ENCODE data around the gene ZNF554.

The ZNF554 gene

DNA sequence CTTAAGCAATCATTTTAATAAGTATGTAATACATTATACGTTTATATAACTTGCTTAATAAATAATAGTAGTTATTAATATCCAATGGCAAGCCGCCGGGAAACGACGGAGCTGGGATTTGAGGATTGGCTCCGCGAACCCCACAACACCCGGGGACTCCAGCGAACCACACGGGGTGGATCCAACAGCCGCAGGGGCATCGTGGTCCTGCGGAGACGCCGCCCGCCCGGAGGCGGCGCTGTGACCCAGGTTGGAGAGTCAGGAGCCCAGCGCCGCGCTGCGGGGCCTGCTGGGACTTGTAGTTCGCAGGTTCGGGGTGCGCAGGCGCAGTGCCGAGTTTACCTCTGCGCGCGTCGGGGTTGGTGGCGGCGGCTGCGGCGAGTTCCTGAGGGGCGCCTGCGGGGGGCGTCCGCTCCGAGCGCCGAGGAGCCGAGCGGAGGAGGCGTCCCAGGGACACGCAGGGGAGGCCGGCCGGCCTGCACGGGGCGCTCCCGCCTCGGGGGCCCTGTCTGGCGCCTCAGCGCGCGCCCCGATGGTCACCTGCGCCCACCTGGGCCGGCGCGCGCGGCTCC lies at the start of gene ZNF554:
ZNF554 (plus strand) TSS at position 329 of the 572 bp plus-strand sequence; CDS start at position 533, 204 bp downstream.
- DNase-seq (ENCODE audit: low read depth in 2 of 2) = peak; percentile 97

DNA sequence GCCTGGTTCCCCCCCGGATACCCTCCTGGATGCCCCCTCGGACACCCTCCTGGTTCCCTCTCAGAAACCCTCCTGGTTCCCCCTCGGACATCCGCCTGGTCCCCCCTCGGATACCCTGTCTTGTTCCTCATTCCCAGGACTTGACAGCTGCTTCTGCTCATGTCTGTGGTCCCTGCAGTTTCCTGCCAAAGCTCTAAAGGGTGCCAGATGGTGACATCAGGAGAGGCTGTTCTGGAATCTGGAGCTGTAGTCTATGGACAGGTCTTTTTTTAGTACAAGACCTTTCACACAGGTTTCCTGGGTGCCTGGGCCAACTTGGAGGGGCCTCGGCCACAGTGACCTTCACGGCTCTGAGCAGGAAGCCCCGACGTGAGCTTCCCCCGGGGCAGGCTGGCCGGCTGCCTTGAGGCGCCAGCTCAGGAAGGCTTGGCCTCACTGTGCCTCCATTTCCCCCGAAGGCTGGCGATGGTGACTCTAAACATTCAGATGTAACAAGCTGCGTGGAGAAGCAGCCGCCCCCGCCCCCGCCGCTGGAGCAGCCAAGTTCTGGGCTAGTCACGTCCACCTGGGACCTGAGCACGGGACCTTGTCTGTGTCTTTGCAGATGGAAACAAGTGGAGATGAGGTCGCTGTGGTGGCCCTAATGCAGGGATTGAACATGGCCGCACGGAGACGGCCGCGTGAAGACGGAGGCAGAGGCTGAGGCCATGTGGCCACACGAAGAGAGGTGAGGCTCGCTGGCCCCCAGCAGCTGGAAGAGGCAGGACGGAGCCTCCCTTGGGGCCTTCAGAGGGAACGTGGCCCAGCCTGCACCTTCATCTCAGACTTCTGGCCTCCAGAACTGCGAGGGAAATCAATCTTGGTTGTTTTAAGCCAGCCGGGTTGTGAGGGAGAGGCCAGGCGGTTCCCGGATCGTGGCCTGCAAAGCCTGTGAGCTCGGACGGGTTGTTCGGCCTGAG lies 49.3 kb upstream of the ZNF554 start:
- DNase-seq (ENCODE audit: low read depth in 2 of 2) = no peak

DNA sequence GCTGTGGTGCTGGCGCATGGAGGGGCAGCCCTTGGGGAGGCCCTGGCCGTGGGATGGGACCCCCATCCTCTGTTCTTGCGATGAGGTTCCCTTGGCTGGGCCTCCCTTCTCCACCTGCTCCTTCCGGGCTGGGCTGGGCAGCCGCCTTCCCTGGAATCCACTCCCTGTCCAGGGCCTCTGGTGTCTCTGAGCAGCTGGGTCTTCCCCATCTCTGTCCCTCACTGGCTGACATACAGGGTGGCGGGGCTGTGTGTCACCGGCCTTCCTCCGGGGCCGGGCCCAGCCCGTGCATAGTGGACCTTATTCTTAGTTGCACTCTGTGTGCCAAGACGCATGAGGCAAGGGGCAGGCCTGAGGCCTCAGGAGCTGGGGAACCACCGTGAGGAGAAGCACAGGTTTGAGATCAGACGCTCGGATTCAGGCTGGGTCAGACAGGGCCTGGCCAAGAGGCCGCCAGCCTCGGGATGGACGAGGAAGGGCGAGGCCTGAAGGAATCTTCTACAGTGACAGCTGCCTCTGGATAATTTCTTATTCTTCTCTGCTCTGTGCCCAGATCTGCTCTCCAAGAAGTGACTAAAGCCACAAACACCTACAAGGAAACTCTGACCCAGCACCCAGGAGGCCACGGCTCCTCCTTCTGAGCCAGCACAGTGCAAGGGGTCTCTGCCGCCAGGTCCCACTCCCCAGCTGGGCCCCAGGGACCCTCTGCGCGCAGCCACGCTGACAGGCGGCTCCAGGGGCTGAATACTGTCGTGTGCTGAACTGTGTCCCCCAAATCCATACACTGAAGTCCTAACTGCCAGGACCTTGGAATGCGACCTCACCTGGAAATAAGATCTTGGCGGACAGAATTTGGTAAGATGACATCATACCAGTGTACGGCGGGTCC lies 47.6 kb upstream of the ZNF554 start:
- no peak for DNase-seq (ENCODE audit: low read depth in 2 of 2)

DNA sequence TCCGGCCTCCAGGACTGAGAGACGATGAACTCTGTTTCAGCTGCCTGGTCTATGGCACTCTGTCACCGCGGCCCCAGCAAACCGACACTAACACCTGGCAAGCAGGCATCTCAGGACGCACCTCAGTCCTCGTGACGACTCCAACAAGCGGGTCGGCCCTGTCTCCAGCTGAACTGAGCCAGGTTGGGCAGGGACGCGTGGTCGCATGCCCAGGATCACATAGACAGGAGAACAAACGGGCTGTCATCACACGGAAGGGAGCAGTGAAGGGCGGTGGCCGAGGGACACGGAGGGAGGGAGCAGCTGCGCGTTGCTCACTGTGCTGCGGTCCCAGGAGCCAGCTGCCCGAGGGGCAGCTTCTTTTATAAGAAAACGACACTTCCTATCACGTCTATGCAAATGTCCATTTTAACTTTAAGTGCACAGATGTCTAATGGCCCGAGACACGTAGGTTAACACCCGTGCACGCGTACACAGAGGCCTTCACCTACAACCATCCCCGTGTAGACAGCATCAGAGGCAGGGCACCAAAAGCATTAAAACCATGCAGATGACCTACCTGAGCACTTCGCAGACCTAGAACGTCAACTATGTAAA lies 45.5 kb upstream of the ZNF554 start:
- no peak for DNase-seq (ENCODE audit: low read depth in 2 of 2)

DNA sequence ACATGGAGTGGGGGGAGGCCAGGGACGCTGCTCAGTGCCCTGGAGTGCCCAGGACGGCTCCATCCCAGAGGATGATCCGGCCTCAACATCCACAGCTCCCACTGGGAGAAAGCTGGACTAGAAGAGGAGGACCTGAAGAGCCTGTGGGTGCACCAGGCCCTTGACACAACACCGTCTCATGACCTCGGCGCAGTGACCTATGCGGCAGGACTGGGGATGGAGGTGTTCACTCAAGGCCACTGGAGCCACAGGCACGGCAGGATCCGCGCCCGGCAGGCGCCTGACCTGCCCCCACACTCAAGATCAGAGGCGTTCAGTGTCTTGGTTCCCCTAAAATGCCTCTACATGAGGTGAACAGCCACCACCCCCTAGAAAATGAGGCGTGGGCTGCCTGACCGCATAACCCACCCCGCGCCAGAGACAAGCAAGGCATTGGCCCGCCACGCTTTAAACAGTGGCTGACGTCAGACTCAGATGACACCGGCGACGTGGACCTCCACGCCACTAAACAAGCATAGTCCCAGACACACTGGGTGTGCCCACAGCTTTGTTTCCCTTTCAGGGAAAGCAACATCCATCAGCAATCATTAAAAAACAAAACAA lies 44.6 kb upstream of the ZNF554 start:
- DNase-seq (ENCODE audit: low read depth in 2 of 2) = no peak

DNA sequence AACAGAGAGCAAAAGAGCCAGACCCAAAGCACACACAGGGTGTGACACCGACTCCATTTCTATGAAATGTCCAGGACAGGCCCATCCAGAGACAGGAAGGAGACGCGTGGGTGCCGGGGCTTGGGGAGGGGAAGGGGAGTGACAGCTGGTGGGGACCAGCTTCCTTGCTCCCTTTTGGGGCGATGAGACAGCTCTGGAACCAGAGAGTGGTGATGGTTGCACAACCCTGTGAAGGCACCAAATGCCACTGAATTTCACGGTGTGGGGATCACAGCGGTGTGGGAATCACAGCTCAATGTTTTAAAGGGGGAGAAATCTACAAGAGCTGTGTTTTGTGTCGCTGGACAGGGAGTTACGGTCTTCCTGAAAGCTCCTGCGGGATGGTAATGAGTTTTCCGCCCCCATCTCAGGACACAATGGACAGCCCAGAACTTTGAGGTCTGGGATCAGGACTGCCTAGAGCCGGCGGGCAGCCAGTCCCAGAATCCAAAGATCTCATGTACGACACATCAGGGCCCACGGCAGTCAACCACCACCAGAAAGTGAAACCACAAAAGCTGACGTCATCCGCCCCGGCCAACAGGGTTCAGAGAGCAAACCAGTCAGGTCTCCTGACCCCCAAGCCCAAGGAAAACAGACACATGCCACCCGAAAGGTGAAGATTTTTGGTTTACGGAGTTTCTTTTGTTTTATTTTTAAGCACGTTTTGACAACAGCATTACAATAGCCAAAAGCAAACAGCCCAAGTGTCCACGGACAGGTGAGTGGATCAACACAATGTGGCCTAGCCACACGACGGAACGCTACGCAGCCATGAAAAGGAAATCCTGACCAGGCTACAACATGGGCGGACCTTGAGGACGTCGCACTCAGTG lies 43.9 kb upstream of the ZNF554 start:
- DNase-seq (ENCODE audit: low read depth in 2 of 2) = peak in 1 of 2 donors; percentile 37

DNA sequence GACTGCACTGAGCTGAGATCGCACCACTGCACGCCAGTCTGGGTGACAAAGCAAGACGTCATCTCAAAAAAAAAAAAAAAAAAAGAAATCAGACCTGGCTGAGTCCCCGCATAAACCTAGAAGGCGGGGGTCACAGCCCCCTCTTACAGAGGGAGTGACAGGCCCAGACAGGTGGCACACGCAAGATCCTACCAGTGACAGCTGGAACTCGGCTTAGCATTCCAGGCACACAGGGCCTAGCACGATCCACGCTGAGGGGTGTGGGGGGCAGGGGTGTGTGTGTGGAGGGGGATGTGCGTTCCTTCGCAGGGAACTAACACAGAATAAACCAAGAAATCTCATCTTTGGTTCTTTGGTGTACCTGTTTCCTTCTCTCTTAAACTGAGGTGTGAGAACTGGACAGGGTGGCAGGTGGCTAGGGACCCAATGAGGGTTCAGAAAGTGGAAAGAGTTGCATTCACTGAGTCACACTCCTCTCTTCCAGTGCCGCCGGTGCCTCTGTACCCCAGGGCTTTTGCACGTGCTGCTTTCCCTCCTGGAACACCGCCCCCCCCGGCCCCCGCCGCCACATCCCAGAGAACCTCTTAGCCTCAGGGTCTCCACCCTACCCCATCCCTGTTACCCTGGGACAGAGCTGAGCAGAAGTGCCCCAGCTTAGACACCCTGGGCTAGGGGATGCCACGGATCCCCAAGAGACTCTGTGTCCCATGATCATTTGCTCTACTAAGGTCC lies 41.5 kb upstream of the ZNF554 start:
- DNase-seq (ENCODE audit: low read depth in 2 of 2) = no peak

DNA sequence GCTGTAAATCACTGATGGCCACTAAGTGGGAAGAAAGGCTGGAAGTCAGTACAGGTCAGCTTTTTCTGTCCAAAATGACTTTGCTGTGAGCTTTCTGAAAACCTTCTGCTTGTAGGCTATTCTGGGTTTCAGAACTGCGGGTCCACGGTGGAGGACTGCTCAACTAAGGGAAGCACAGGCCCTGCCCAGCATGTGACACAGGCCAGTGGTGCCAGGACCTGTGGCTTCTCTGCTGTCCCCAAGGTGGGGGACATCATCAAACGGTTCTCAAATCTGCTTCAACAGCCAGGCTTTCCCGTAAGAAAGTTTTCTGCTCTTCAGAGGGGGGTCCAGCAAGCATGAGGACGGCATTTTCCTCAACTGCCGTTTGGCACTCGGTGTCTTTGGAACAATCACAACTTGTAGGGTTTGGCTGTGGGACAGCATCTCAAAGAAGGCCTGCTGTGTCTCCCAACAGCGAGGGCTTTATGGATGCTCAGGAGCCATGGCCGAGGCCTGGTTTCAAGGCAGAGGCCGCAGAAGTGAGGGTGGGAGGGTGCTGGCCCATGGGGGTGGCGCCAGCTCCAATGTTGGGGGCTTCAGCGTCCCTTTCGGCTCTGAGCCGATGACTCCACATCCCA lies 40.4 kb upstream of the ZNF554 start:
- no peak for DNase-seq (ENCODE audit: low read depth in 2 of 2)

DNA sequence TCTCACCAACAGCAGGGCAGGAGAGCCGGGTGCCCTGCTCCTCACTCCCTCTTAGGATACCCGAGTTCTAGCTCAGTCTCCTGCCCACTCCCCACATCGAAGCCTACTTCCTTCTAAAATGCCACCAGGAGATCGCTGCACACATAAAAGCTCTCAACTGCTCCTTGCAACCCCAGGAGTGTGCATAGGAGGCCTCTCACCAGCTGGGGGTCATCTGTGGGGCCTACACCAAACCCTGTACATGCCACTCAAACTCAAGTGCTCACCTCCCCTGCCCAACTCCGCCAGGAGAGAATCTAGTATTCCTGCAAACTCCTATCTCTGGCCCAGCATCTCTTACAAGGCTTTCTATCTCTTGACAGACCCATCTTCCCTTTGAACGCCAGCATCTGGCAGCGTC lies 39.4 kb upstream of the ZNF554 start:
- DNase-seq (ENCODE audit: low read depth in 2 of 2) = no peak

DNA sequence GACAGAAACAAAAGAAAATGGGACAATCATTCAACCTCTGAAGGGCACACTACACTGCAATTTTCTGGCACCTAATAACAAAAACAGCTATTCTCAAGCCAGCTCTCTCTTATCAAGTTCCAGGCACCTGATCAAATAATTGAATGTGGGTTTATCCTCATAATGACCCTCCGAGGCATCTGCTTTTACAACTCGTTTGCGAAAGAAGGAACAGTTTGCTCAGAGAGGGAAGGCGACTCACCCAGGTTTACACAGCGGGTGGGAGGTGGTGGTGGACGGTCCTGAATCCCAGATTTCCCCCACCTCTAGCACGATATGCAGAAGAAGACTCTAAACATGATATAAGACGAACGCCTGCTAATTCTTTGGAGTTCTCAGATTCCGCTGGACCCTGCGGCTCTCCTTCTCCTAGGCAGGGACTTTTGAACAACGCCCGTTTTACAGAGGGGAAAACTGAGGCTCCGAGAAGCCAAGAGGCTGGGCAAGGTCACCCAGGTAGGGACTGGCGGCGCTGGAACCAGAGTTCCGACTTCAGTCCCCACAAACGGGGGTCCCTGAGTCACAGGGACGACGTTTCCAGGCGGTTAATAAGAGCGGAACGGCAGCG lies 37.2 kb upstream of the ZNF554 start:
- no peak for DNase-seq (ENCODE audit: low read depth in 2 of 2)

DNA sequence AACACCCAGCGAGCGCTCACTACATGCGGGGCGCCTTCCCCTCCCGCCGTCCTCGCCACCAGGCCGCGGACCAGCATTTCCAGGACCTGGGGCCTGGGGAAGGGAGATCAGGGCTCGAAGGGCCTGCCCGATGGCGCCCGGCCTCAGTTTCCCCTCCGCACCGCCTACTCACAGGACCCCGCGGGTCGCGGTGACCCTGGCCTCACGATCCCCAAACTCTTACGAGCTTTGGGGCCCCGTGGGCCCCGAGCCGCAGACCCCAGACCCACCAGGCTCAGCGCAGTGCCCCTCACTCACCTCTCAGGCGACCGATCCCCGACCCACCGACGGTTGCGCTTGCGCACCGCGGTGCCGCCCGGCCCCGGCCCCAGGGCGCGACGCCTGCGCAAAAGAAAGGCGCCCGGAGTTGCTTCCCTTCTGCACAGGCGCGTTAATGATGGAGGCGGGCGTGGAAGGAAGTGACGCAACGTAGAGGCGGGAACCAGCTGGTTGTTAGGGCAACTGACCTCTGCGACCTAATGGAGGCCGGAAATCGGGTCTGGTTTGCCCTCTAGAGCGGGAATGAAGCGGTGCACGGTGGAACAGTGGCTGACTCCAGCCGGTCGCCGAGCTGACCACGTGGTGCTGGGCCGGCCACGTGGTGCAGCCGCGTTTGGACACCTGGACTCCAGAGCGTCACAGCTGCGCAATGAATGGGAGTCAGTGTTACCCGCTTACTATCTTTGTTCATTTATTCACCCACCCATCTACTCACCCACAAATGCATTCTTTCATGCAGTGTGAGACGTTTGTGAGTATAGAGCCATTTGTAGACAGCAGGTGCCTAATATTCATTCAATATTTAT lies 36.5 kb upstream of the ZNF554 start, which contains the start of gene SGTA:
SGTA (minus strand) TSS at position 338 of the 845 bp plus-strand sequence. CDS start 14,205 bp downstream, outside the sequence.
- DNase-seq (ENCODE audit: low read depth in 2 of 2) = peak; percentile 90 to 91

DNA sequence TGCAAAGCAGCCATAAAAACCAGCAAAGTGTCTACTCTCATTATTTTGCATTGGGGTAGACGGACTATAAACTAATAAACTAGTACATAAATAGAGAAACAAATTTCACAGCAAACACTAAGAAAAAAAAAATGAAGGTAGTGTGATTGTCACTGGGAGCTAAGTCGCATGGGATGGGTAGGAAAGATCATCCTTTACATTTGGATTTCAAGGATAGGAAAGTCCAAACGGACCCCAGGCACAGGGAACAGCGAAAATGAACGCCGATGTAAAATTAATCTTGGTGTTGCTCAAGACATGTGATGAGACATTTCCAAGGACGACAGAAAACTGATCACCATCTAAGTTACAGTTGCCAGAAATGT lies 35.9 kb upstream of the ZNF554 start:
- DNase-seq (ENCODE audit: low read depth in 2 of 2) = no peak

DNA sequence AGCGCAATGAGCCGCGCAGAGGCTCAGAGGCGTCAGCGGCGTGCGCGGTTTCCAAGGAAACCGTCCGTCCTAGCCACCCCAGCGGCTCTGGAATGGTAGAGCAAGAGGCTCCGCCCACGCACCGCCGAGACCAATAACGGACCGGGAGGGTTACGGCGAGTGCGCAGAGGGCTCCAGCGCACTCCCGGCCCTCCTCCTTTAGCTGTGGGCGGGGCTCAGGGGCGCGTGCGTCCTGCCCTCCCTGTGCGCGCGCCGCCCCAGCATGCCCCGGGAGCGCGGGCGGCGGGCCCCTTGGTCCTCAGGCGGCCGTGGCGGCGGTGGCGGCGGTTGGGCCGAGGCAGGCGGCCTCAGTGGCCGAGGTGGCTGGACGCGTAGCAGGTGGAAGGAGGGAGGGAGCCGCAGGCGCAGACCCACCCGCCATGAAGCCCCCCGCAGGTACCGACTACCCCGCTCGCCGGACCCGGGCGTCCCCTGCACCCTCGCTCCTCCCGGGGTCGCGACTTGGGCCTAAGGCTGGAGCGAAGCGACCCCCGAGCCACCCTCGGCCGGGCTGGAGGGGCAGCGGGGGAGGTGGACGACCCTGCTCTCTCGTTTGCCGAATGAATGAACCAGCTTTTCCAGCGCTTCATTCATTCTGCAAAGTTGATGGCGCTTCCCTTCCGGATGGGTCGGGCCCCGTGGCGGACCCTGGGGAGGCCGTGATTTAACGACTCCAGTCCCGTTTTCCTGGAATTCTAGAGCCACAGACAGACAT lies 34.2 kb upstream of the ZNF554 start, which contains the start of gene THOP1:
THOP1 (plus strand) TSS at position 260 of the 754 bp plus-strand sequence; CDS start at position 420, 160 bp downstream.
- peak; percentile 97 to 98 for DNase-seq (ENCODE audit: low read depth in 2 of 2)

DNA sequence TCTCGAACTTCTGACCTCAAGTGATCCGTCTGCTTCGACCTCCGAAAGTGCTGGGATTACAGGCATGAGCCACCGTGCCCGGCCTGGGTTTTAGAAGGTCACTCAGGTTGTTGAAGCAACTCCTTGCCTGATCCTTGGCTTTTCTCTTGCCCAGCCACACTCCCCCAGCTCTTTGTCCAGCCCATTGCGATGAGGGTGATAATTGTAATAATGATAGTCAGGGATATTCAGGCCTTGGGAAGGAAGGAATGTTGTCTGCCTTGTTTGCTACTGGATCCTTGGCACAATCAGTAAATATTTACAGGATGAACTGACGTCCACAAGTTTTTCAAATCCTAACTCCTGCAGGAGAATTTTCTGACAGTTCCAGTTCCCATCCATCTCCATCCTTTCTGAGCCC lies 32.6 kb upstream of the ZNF554 start:
- no peak for DNase-seq (ENCODE audit: low read depth in 2 of 2)

DNA sequence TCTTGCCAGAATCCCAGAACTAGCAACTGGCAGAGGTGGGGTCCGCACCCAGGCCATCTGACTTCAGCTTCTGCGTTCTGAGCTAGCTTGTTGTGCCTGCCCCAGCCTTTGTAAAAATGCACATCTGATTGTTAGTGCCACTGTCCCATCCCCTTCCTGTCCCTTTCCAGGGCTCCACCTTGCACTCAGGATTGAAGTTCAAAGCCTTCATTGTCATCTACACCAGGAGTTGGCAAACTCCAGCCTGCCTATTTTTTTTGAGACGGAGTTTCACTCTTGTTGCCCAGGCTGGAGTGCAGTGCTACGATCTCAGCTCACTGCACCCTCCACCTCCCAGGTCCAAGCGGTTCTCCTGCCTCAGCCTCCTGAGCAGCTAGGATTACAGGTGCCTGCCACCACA lies 31.4 kb upstream of the ZNF554 start:
- DNase-seq (ENCODE audit: low read depth in 2 of 2) = no peak

DNA sequence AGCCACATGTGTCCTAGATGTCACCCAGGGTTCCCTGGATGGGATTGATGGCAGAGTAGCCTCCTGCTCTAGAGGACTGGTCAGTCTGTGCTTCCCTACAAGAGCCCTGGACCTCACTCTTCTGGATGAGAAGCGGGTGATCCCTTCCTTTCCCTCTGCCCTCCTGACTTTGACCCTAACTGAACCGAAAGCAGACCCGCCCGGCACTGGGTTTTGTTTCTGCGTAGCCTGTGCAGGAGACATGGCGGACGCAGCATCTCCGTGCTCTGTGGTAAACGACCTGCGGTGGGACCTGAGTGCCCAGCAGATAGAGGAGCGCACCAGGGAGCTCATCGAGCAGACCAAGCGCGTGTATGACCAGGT lies 29.5 kb upstream of the ZNF554 start:
- no peak for DNase-seq (ENCODE audit: low read depth in 2 of 2)

All from stimulated activated CD4-positive, alpha-beta T cell treated with anti-CD3 and anti-CD28 coated beads, Interleukin-1b, Interleukin-23, amount 100 ng/mL, for 1 hour (primary cell).